Type B pancreatic cell (in vitro differentiated cells): ENCODE data around the gene PGRMC2. TPM values are rescaled to one million over a fixed set of nuclear protein-coding genes. Genes with fewer than 3 reads are reported as not detected.
A peak's percentile ranks its signal among the peaks of the same experiment; 100 is the strongest.

Experiments used
- DNase-seq: peaks from one replicate; pipeline ENCODE4 v3.0.0; 2021; ENCODE audit warnings: mixed read lengths; ENCODE audit not compliant: unreplicated experiment; ENCODE audit errors: extremely low spot score
- H3K27ac Mint-ChIP-seq: 2 replicates; pipeline ENCODE4 v1.8.0; 2021; ENCODE audit warnings: mild to moderate bottlenecking, mixed read lengths
- H3K27me3 Mint-ChIP-seq: 2 replicates; pipeline ENCODE4 v1.8.0; 2021; ENCODE audit warnings: mixed read lengths
- H3K36me3 Mint-ChIP-seq: 2 replicates; pipeline ENCODE4 v1.8.0; 2021; ENCODE audit warnings: mixed read lengths
- H3K4me1 Mint-ChIP-seq: one replicate; pipeline ENCODE4 v1.8.0; 2021; ENCODE audit warnings: mixed read lengths; ENCODE audit not compliant: unreplicated experiment
- H3K4me3 Mint-ChIP-seq: 2 replicates; pipeline ENCODE4 v1.8.0; 2021; ENCODE audit warnings: mild to moderate bottlenecking, mixed read lengths
- H3K9me3 Mint-ChIP-seq: 2 replicates; pipeline ENCODE4 v1.8.0; 2021; ENCODE audit warnings: mixed read lengths
- total RNA-seq: library from RNA; stranded (reverse); gene quantifications from 2 replicates; pipeline ENCODE4 v1.2.1, GENCODE V29; 2021; ENCODE audit warnings: low replicate concordance
- TF ChIP-seq, protein P1 (sequence below): fragments of 200-600 bp; sonication (generic); conservative IDR thresholded peaks from 2 replicates; pipeline ENCODE4 v1.5.0; 2021; ENCODE audit warnings: antibody characterized with exemption, mild to moderate bottlenecking

Gene PGRMC2
- total RNA-seq, 1 donor from 2014 or later, result 78.1 TPM

- Mint-ChIP-seq H3K9me3 (no peaks in the 10 kb centered on the region), H3K27ac (peak overlapping the region; percentile 46), H3K4me3 (no peak overlapping the region), H3K27me3 (no peaks in the 10 kb centered on the region), H3K36me3 (peaks cover 13% of the 10 kb centered on the region), H3K4me1 (peaks cover 31% of the 10 kb centered on the region)
- no peak for DNase-seq
- TF ChIP-seq, protein P1, sequence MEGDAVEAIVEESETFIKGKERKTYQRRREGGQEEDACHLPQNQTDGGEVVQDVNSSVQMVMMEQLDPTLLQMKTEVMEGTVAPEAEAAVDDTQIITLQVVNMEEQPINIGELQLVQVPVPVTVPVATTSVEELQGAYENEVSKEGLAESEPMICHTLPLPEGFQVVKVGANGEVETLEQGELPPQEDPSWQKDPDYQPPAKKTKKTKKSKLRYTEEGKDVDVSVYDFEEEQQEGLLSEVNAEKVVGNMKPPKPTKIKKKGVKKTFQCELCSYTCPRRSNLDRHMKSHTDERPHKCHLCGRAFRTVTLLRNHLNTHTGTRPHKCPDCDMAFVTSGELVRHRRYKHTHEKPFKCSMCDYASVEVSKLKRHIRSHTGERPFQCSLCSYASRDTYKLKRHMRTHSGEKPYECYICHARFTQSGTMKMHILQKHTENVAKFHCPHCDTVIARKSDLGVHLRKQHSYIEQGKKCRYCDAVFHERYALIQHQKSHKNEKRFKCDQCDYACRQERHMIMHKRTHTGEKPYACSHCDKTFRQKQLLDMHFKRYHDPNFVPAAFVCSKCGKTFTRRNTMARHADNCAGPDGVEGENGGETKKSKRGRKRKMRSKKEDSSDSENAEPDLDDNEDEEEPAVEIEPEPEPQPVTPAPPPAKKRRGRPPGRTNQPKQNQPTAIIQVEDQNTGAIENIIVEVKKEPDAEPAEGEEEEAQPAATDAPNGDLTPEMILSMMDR, result no peak
Measured at GRCh38 chr4:128307123-128307571, 19.5 kb upstream of the PGRMC2 start.

DNA sequence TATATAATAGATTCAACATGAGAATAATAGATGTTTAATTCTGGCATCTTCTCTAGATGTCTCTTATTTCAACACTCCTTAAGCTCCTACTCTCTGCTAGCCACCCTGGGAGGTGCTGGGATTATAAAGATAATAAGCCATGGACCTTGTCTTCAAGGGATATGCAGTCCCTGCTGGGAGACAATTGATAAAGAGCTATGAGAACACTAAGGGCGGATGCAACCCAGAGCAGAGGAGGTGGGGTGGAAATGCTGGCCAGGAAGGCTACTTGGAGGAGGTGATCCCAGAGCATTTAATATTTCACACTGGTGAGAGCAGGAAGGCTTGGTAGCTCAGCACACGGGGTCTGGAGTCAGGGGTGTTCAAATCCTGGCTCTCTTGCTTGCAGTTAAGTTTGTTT lies 18.3 kb upstream of the PGRMC2 start:
- H3K4me1 Mint-ChIP-seq, result peaks cover 25% of the 10 kb centered on the region
- TF ChIP-seq, protein P1, result no peak
- H3K27me3 Mint-ChIP-seq, result no peaks in the 10 kb centered on the region
- peaks cover 17% of the 10 kb centered on the region for H3K36me3 Mint-ChIP-seq
- H3K27ac Mint-ChIP-seq, result no peak overlapping the region
- no peak overlapping the region for H3K4me3 Mint-ChIP-seq
- DNase-seq, result no peak
- H3K9me3 Mint-ChIP-seq, result no peaks in the 10 kb centered on the region

DNA sequence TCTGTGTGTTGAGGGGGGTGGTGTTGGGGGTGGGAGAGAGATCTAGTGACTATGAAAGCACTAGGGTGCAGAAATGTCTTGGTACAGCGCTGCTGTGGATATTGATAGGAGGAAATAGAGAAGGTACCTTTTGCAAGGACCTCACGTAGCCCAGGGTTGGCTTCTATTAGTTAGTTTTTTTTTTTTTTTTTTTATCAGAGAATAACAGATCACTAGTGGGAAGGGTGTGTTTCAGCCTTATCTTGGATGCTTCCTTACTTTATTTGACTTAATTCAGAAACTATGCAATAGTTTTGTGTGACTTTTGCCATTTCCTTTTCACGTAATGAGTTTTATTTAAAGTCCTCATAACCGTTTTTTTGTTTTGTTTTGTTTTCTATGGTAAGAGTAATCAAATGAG lies 16.4 kb upstream of the PGRMC2 start:
- no peak for DNase-seq
- no peak overlapping the region for H3K4me3 Mint-ChIP-seq
- peaks cover 23% of the 10 kb centered on the region for H3K36me3 Mint-ChIP-seq
- H3K4me1 Mint-ChIP-seq, result peaks cover 12% of the 10 kb centered on the region
- H3K27me3 Mint-ChIP-seq, result no peaks in the 10 kb centered on the region
- TF ChIP-seq, protein P1, result no peak
- H3K9me3 Mint-ChIP-seq, result no peaks in the 10 kb centered on the region
- H3K27ac Mint-ChIP-seq, result no peak overlapping the region

GRCh38 chr4:128303405-128303785 lies 15.8 kb upstream of the PGRMC2 start:
- H3K4me3 Mint-ChIP-seq, result no peak overlapping the region
- peaks cover 8% of the 10 kb centered on the region for H3K4me1 Mint-ChIP-seq
- TF ChIP-seq, protein P1, result no peak
- no peaks in the 10 kb centered on the region for H3K27me3 Mint-ChIP-seq
- H3K27ac Mint-ChIP-seq, result peak overlapping the region; percentile 42
- H3K36me3 Mint-ChIP-seq, result peaks cover 26% of the 10 kb centered on the region
- H3K9me3 Mint-ChIP-seq, result no peaks in the 10 kb centered on the region
- DNase-seq, result no peak

DNA sequence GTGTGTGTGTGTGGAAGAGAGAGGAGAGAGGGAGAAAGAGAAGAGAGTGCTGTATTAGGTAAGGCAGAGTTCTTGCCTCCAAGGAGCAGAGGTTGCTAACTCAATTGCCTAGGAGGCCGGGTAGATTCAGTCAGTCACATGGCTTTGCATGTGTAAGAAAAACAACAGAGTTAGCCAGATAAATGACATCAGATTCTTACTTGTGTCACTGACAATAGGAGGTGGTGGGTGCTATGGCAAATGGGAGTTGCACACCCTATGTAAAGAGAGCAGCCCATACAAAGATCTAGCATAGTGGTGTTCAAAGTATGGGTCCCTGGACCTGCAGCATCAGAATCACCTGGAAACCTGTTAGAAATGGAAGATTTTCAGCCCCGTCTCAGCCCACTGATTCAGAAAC lies 14.4 kb upstream of the PGRMC2 start:
- Mint-ChIP-seq H3K9me3 (no peaks in the 10 kb centered on the region), H3K27me3 (no peaks in the 10 kb centered on the region), H3K36me3 (peaks cover 20% of the 10 kb centered on the region), H3K4me1 (no peaks in the 10 kb centered on the region), H3K27ac (no peak overlapping the region), H3K4me3 (no peak overlapping the region)
- TF ChIP-seq, protein P1, result no peak
- DNase-seq, result no peak

GRCh38 chr4:128299848-128300247 lies 12.2 kb upstream of the PGRMC2 start:
- DNase-seq, result no peak
- Mint-ChIP-seq H3K4me3 (no peak overlapping the region), H3K27ac (no peak overlapping the region), H3K36me3 (peaks cover 16% of the 10 kb centered on the region), H3K4me1 (no peaks in the 10 kb centered on the region), H3K9me3 (no peaks in the 10 kb centered on the region), H3K27me3 (no peaks in the 10 kb centered on the region)
- TF ChIP-seq, protein P1, result no peak
